ENCODE measurements around the gene TRPT1. TPM values are rescaled to one million over a fixed set of nuclear protein-coding genes. Genes with fewer than 3 reads are reported as not detected.

The TRPT1 gene
- total and polyA plus RNA-seq, 9 of the 15 experiments (the other 6 are each of a cell fraction or from before 2014, with no cell fraction given): 4.6 to 41.7 (median 23.1) TPM

GRCh38 chr11:64183890-64184289, 42.1 kb downstream of the TRPT1 start (continued):
- no peak for TF ChIP-seq CREB3 (tag; conservative IDR thresholded peaks at IDR 0.05; ENCODE audit: low read depth)
- no peak for TF ChIP-seq HNRNPH1 (optimal IDR thresholded peaks at IDR 0.05; ENCODE audit: low read depth, low read length)
- TF ChIP-seq PHTF2 (CRISPR knock-in tag; IDR thresholded peaks at IDR 0.05): no peak
- no peak for TF ChIP-seq CBX8 (IDR thresholded peaks at IDR 0.05; ENCODE audit: borderline replicate concordance, extremely low read depth, low read depth, low read length, poor library complexity, severe bottlenecking)
- TF ChIP-seq ZNF280A (IDR thresholded peaks at IDR 0.05; ENCODE audit: low read depth, partially characterized antibody): no peak
- no peak for TF ChIP-seq ADNP (tag; IDR thresholded peaks at IDR 0.05)
- no peak for TF ChIP-seq C11orf30 (IDR thresholded peaks at IDR 0.05; ENCODE audit: low read depth)
- TF ChIP-seq ZNF785 (CRISPR knock-in tag; IDR thresholded peaks at IDR 0.05): no peak
- TF ChIP-seq XRCC4 (IDR thresholded peaks at IDR 0.05; ENCODE audit: extremely low read depth, insufficient read depth, insufficient read length): no peak
- no peak; a peak in 1 of 4 replicates for TF ChIP-seq HDAC1 (IDR thresholded peaks at IDR 0.05)
- no peak for TF ChIP-seq ATF3 (IDR thresholded peaks at IDR 0.05)
- TF ChIP-seq ATF3 (CRISPR knock-in tag; conservative IDR thresholded peaks at IDR 0.05): no peak
- no peak for TF ChIP-seq CCAR2 (IDR thresholded peaks at IDR 0.05; ENCODE audit: low read depth, low read length)
- TF ChIP-seq MAFK (IDR thresholded peaks at IDR 0.05; ENCODE audit: low read length): no peak
- no peak for TF ChIP-seq FOXJ2 (tag; IDR thresholded peaks at IDR 0.05)
- no peak for TF ChIP-seq HMG20B (CRISPR knock-in tag; IDR thresholded peaks at IDR 0.05)
- no peak for TF ChIP-seq ZNF277 (CRISPR knock-in tag; IDR thresholded peaks at IDR 0.05; ENCODE audit: borderline replicate concordance)
- no peak for TF ChIP-seq IRF1 (CRISPR knock-in tag; IDR thresholded peaks at IDR 0.05; ENCODE audit: borderline replicate concordance)
- no peak for TF ChIP-seq HLTF (IDR thresholded peaks at IDR 0.05)
- no peak for TF ChIP-seq ZNF639 (CRISPR knock-in tag; conservative IDR thresholded peaks at IDR 0.05 in 1 of 2, IDR thresholded peaks at IDR 0.05 in 1 of 2)
- no peak for TF ChIP-seq ZNF436 (CRISPR knock-in tag; IDR thresholded peaks at IDR 0.05)
- TF ChIP-seq HDAC6 (IDR thresholded peaks at IDR 0.05; ENCODE audit: low read depth, low read length): no peak
